Measurements from ENCODE around the gene HPN.

DNA sequence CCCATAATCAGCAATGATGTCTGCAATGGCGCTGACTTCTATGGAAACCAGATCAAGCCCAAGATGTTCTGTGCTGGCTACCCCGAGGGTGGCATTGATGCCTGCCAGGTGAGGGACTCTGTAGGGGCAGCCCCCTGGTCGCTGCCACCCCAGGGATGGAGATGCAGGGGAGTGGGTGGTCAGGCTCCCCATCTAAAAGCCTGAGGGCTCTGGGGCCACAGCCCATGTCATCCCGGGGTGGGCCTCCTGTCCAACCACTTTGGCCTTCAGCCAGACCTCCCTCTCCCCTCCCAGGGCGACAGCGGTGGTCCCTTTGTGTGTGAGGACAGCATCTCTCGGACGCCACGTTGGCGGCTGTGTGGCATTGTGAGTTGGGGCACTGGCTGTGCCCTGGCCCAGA lies 24.1 kb downstream of the HPN start:
- TF ChIP-seq TARDBP (IDR thresholded peaks at IDR 0.05) (no peak), BHLHE40 (IDR thresholded peaks at IDR 0.05; ENCODE audit: borderline replicate concordance) (no peak)

Measured in HEK293T (cell line).